Omental fat pad (tissue), 4 donors: ENCODE data around the gene CNOT2. TPM values are rescaled to one million over a fixed set of nuclear protein-coding genes. Genes with fewer than 3 reads are reported as not detected.

Experiments
- ATAC-seq: fragments of 150-250 bp; one replicate; pipeline ENCODE4 v1.9.1; 2016; ENCODE audit warnings: mild to moderate bottlenecking, moderate library complexity; ENCODE audit not compliant: low FRiP score
- DNase-seq: peaks from one replicate; pipeline ENCODE4 v3.0.0-alpha.2; 2019; ENCODE audit warnings: low spot score
- total RNA-seq, 4 donors: library from RNA; depleted of rRNA; stranded (reverse); fragments of >200 nt; gene quantifications; one replicate each; pipeline ENCODE4 v1.1.0, GENCODE V29; 2016
- TF ChIP-seq, protein P1 (sequence below), 3 donors: fragments of 450-650 bp; IDR thresholded peaks; one replicate each; pipeline ENCODE4 v1.5.1; 2016 to 2017; ENCODE audit warnings: antibody characterized with exemption in 3 of 3, mild to moderate bottlenecking in 3 of 3, moderate library complexity in 2 of 3

Gene CNOT2
- total RNA-seq, 4 donors from 2014 or later = 122 to 155 (median 144) TPM

DNA sequence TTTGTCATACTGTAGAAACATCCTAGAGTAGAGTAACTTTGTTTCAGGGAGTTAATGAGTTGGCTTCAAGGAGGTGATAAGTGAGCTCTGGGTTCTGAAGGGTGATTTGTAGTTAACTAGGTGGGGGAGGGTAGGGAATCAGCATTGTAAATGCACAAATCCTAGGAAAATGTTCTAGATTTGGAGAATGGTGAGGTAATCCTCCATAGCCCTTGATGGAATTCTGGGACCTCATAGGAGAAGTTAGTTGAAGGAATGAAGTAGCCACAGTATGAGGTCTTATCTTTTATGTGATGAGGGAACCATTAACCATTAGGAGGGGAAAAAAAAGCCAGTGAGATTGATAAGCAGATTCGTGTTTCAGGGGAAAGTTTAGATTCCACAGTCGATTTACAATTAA is 8.0 kb downstream of the CNOT2 start:
- TF ChIP-seq, protein P1, sequence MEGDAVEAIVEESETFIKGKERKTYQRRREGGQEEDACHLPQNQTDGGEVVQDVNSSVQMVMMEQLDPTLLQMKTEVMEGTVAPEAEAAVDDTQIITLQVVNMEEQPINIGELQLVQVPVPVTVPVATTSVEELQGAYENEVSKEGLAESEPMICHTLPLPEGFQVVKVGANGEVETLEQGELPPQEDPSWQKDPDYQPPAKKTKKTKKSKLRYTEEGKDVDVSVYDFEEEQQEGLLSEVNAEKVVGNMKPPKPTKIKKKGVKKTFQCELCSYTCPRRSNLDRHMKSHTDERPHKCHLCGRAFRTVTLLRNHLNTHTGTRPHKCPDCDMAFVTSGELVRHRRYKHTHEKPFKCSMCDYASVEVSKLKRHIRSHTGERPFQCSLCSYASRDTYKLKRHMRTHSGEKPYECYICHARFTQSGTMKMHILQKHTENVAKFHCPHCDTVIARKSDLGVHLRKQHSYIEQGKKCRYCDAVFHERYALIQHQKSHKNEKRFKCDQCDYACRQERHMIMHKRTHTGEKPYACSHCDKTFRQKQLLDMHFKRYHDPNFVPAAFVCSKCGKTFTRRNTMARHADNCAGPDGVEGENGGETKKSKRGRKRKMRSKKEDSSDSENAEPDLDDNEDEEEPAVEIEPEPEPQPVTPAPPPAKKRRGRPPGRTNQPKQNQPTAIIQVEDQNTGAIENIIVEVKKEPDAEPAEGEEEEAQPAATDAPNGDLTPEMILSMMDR (IDR thresholded peaks at IDR 0.05) = no peak
- no peak for ATAC-seq

DNA sequence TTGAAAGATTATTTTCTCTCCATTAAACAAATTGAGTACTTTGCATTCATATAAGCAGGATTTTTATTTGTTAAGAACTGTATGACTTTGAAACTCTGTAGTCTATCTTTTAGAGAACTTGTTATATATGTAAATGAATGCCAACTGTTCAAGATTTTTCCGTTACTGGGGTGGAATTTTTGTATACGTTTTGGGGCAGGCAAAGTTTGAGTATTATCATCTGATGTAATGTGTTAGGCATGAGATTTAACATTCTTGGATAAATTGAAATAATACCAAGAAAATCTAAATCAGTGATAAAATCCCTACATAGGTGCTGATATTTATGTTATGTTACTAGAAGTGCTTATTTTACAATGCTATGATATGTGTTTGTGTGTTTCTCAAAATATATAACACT is 8.4 kb downstream of the CNOT2 start:
- DNase-seq = no peak
- no peak for ATAC-seq
- TF ChIP-seq, protein P1 (IDR thresholded peaks at IDR 0.05) = no peak

More for the DNA sequence above, 8.0 kb downstream of the CNOT2 start:
- no peak for DNase-seq

DNA sequence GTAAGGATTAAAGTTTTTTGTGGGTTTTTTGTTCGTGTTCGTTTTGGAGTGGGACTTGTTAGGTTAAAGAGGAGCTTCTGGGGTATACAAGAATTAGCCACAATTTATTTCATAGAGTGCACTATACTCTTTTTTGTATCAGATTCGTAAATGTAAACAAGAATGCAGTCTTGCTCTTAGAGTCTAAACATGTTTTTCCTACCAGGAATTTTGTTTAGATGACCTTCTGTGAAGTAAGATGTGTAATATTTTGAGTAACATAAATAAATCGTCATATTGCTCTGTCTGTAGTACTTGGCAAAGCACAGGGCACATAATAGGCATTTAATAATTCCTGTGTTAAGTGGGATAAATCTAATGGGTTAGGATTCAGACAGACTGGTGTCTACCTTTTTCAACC is 9.6 kb downstream of the CNOT2 start:
- DNase-seq (no peak), ATAC-seq (no peak)
- TF ChIP-seq, protein P1 (IDR thresholded peaks at IDR 0.05) = no peak

DNA sequence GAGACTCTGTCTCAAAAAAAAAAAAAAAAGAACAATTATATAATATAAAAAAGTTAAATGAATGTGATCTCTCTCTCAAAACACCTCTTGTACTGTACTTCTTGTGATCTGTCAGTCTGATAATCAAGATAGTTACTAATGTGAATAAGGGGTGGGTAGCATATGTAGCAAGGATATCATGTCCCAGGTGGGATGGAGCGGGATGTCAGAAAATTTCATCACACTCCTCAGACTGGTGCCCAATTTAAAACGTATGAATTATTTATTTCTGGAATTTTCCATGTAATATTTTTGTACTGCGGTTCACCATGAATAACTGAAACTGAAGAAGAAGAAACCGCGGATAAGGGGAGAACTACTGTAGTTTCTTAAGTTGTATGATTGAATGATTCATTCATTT is 11.0 kb downstream of the CNOT2 start:
- TF ChIP-seq, protein P1 (IDR thresholded peaks at IDR 0.05) = no peak
- DNase-seq = no peak
- no peak for ATAC-seq

DNA sequence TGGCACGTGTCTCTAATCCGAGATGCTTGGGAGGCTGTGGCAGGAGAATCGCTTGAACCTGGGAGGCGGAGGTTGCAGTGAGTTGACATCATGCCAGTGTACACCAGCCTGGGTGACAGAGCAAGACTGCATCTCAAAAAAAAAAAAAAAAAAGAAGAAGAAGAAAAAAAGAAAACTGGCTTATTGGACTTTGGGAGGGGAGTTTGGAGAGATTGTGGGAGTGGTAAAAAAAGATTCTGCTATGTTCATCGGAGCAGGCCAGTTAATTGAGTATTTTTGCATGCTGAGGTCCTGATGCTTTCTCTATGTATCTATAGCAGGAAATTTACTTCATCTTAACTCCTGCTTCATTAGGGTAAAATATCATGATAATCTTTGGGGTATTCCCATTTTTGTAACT is 11.6 kb downstream of the CNOT2 start:
- TF ChIP-seq, protein P1 (IDR thresholded peaks at IDR 0.05) = no peak
- DNase-seq (no peak), ATAC-seq (no peak)

DNA sequence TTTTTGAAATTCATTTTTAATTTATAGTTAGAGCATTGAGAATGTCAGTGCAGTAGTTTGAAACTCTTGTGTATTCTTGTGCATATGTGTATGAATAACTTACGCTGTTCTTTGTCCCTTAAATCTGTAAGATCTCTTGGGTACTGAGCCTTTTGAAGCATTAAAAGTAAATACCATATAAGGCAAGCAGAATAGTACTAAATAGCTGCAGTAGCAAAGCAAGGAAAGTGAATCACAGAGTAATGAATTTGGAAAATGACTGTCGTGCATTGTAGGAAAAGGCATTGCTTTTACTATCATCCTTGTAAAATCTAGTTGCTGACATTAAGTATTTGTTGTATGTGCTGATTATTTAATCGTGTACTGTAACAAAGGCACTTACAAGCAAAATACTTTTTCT is 12.1 kb downstream of the CNOT2 start:
- TF ChIP-seq, protein P1 (IDR thresholded peaks at IDR 0.05) = no peak
- no peak for DNase-seq
- ATAC-seq = no peak

DNA sequence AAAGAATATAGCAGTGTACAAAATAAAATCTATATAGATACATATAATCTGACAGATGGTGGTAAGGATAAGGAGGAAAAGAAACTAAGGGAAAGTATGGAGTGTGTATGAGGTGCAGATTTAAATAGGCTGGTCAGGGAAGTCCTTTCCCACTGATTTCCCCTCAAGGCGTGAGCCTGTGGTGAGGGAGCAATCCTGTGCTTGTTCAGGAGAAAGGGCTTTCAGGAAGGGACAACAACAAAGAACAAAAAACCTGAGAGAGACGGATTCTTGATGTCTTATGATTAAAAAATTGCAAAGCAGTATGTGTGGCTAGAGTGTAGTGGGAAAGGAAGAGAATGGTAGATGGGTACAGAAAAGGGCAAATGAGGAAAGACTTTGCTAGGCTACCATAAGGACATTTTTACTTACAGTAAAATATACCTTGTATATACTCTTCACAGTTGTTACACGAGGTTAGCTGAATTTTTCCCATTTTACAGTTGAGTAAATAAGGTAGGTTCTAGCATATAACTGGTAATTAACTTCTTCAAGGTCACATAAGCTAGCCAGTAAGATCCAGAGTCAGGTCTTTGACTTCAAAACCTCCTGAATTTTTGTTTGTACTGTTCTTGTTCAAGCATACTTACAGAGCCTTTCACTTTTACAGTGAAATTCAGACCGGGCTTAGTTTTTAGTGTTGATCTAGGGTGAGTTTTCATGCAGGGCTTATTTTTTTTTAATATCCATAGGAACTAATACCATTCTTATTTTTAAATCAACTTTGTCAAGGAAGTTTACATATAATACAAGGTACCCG is 15.6 kb downstream of the CNOT2 start:
- DNase-seq (no peak), ATAC-seq (no peak)
- TF ChIP-seq, protein P1 (IDR thresholded peaks at IDR 0.05) = no peak
